ENCODE measurements around the gene GDPD5. TPM values are rescaled to one million over a fixed set of nuclear protein-coding genes. Genes with fewer than 3 reads are reported as not detected.

Gene GDPD5
- total and polyA plus RNA-seq, 10 of the 15 experiments (the other 5 are each of a cell fraction or from before 2014, with no cell fraction given): 0.10 to 30.0 (median 6.7) TPM

DNA sequence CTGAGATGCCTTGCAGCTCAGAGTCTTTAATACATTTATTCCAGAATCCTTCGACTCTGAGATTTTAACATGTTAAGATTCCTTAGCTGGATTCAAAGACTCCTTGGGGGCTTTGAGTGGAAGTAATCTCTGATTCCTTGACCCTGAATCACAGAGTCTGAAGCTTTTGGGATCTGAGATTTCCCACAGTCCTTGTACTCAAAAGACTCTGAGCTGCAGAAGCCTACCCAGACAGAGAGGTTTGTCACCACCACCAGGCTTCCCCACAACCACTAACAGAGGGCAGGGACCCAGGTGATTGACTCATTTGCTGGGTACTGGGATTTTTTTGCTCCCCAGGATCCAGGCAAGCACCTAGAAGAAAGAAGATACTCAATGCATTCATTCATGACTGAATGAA is 34.9 kb upstream of the GDPD5 start:
- Histone ChIP-seq H2AFZ (ENCODE audit: control insufficient read depth, low read depth, low read length) (no peak overlapping the region), H4K20me1 (ENCODE audit: control insufficient read depth, insufficient read depth) (no peaks in the 10 kb centered on the region), H3K79me2 (ENCODE audit: control insufficient read depth, insufficient read depth, low read length) (peaks cover 19% of the 10 kb centered on the region), H3K4me2 (ENCODE audit: control insufficient read depth, insufficient read depth) (no peak overlapping the region), H3K9me3 (replicated peaks; ENCODE audit: control insufficient read depth, insufficient read depth, low read length) (no peaks in the 10 kb centered on the region), H3K9ac (ENCODE audit: control insufficient read depth, insufficient read depth, low read length) (no peak overlapping the region), H3K27me3 (replicated peaks in 1 of 2; ENCODE audit: control insufficient read depth in 2 of 2, insufficient read depth in 2 of 2, low read length in 1 of 2) (no peaks in the 10 kb centered on the region), H3K4me1 (ENCODE audit: control insufficient read depth, insufficient read depth, low read length) (peaks cover 5% of the 10 kb centered on the region), H3K27ac (ENCODE audit: control insufficient read depth, insufficient read depth) (no peak overlapping the region), H3K36me3 (ENCODE audit: control insufficient read depth in 2 of 2, insufficient read depth in 2 of 2, low read length in 1 of 2) (no peaks in the 10 kb centered on the region), H3K4me3 (no peak overlapping the region)
- TF ChIP-seq GATAD2B (conservative IDR thresholded peaks at IDR 0.05; ENCODE audit: low read depth): no peak
- 43% methylated on average over 1 of the region's 1 CpG for WGBS (ENCODE audit: insufficient coverage, insufficient replicate concordance, low lambda C conversion rate, missing lambda C conversion rate)
- CTCF ChIA-PET: interaction anchor here (0.7 to 1.4 kb wide), 8 partner anchors 12 to 1003 kb away, joined by 3 to 6 read pairs (median 4); no protein-coding TSS in a partner anchor
- intact Hi-C loops (cut with micrococcal nuclease; ENCODE audit: unreplicated experiment) (no loop called here), in situ Hi-C loops (cut with MboI) (no loop called here)
- ATAC-seq: no peak
- RAD21 ChIA-PET (ENCODE audit: unreplicated experiment): interaction anchor here (0.5 to 1.2 kb wide), 3 partner anchors 16 to 337 kb away, joined by 3 read pairs; no protein-coding TSS in a partner anchor
- no peak for DNase-seq (ENCODE audit: low read depth, low spot score)
- BruUV-seq (replicated peaks): no TSS peak
- FAIRE-seq: no peak
- POLR2A ChIA-PET: interaction anchor here (0.7 to 1.4 kb wide), 3 partner anchors 15 to 146 kb away, joined by 3 to 4 read pairs (median 3); no protein-coding TSS in a partner anchor
- SMC1A ChIA-PET (ENCODE audit: uncharacterized antibody, unreplicated experiment): interaction anchor here (1.0 kb wide), 2 partner anchors 26 to 121 kb away, joined by 3 to 4 read pairs; no protein-coding TSS in a partner anchor

DNA sequence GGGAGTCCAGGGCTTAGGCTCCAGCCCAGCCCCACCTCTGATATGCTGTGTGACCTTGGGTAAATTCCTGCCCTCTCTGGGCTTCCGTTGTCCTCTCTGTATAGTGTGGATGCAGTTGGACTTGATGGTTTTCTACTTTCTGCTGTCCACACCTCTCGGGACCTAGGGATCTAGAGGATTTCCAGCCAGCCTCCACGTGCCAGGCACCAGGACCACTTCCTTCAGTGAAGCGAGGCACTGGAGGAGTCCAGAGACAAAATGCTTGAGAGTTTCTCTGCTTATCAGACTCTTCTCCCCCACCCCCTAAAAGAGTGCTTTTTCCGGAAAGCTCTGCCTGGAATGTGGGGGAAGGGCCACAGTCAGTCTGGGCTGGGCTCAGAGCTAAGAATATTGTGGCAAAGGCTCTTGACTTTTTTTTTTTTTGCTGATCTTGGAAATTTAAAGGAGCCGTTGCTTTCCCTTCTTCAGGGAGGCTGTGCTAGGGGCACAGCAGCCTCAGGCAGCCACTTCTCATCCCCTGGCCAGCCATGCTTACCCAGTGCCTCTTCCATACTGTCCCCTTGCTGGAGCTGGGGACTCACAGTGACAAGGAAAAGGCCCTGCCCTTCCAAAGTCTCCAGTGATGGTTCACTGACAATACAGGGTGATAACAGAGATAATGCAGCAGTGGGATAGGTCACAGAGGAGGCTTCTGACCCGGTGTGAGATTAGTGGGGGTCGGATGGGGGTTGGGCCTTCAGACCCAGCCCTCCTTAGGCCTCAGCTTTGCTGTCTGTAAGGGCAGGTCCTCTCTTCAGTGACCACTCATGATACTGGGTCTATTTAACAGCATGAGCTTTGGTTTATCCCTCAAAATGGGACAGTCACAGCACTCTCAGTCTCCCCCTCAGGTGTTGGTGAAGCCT is 33.5 kb upstream of the GDPD5 start:
- no peaks in the 10 kb centered on the region for H3K27me3 ChIP-seq (replicated peaks in 1 of 2; ENCODE audit: control insufficient read depth in 2 of 2, insufficient read depth in 2 of 2, low read length in 1 of 2)
- H3K4me3 ChIP-seq: no peak overlapping the region
- CTCF ChIA-PET: interaction anchor here (0.6 to 0.9 kb wide), 3 partner anchors 26 to 158 kb away, joined by 3 read pairs; no protein-coding TSS in a partner anchor
- H4K20me1 ChIP-seq (ENCODE audit: control insufficient read depth, insufficient read depth): no peaks in the 10 kb centered on the region
- H2AFZ ChIP-seq (ENCODE audit: control insufficient read depth, low read depth, low read length): no peak overlapping the region
- H3K9me3 ChIP-seq (replicated peaks; ENCODE audit: control insufficient read depth, insufficient read depth, low read length): no peaks in the 10 kb centered on the region
- no peak for DNase-seq (ENCODE audit: low read depth, low spot score)
- BruUV-seq (replicated peaks): no TSS peak
- H3K4me2 ChIP-seq (ENCODE audit: control insufficient read depth, insufficient read depth): no peak overlapping the region
- RAD21 ChIA-PET (ENCODE audit: unreplicated experiment): no interaction called here
- no peak overlapping the region for H3K9ac ChIP-seq (ENCODE audit: control insufficient read depth, insufficient read depth, low read length)
- POLR2A ChIA-PET: no interaction called here
- 39% methylated on average over 8 of the region's 8 CpGs for WGBS (ENCODE audit: insufficient coverage, insufficient replicate concordance, low lambda C conversion rate, missing lambda C conversion rate)
- intact Hi-C loops (cut with micrococcal nuclease; ENCODE audit: unreplicated experiment): no loop called here
- no peaks in the 10 kb centered on the region for H3K36me3 ChIP-seq (ENCODE audit: control insufficient read depth in 2 of 2, insufficient read depth in 2 of 2, low read length in 1 of 2)
- peaks cover 19% of the 10 kb centered on the region for H3K79me2 ChIP-seq (ENCODE audit: control insufficient read depth, insufficient read depth, low read length)
- SMC1A ChIA-PET (ENCODE audit: uncharacterized antibody, unreplicated experiment): no interaction called here
- in situ Hi-C loops (cut with MboI): no loop called here
- no peak overlapping the region for H3K27ac ChIP-seq (ENCODE audit: control insufficient read depth, insufficient read depth)
- H3K4me1 ChIP-seq (ENCODE audit: control insufficient read depth, insufficient read depth, low read length): peaks cover 5% of the 10 kb centered on the region
- no peak for ATAC-seq
- FAIRE-seq: no peak
- TF ChIP-seq, protein P1, sequence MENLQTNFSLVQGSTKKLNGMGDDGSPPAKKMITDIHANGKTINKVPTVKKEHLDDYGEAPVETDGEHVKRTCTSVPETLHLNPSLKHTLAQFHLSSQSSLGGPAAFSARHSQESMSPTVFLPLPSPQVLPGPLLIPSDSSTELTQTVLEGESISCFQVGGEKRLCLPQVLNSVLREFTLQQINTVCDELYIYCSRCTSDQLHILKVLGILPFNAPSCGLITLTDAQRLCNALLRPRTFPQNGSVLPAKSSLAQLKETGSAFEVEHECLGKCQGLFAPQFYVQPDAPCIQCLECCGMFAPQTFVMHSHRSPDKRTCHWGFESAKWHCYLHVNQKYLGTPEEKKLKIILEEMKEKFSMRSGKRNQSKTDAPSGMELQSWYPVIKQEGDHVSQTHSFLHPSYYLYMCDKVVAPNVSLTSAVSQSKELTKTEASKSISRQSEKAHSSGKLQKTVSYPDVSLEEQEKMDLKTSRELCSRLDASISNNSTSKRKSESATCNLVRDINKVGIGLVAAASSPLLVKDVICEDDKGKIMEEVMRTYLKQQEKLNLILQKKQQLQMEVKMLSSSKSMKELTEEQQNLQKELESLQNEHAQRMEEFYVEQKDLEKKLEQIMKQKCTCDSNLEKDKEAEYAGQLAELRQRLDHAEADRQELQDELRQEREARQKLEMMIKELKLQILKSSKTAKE (IDR thresholded peaks at IDR 0.05; ENCODE audit: low read depth, poor library complexity, severe bottlenecking): no peak
- no peak for TF ChIP-seq KLF5 (IDR thresholded peaks at IDR 0.05; ENCODE audit: partially characterized antibody)
- TF ChIP-seq ZNF274 (IDR thresholded peaks at IDR 0.05; ENCODE audit: insufficient read depth, insufficient read length): no peak
- TF ChIP-seq GATAD2B (conservative IDR thresholded peaks at IDR 0.05; ENCODE audit: low read depth): no peak
- TF ChIP-seq, protein P2, sequence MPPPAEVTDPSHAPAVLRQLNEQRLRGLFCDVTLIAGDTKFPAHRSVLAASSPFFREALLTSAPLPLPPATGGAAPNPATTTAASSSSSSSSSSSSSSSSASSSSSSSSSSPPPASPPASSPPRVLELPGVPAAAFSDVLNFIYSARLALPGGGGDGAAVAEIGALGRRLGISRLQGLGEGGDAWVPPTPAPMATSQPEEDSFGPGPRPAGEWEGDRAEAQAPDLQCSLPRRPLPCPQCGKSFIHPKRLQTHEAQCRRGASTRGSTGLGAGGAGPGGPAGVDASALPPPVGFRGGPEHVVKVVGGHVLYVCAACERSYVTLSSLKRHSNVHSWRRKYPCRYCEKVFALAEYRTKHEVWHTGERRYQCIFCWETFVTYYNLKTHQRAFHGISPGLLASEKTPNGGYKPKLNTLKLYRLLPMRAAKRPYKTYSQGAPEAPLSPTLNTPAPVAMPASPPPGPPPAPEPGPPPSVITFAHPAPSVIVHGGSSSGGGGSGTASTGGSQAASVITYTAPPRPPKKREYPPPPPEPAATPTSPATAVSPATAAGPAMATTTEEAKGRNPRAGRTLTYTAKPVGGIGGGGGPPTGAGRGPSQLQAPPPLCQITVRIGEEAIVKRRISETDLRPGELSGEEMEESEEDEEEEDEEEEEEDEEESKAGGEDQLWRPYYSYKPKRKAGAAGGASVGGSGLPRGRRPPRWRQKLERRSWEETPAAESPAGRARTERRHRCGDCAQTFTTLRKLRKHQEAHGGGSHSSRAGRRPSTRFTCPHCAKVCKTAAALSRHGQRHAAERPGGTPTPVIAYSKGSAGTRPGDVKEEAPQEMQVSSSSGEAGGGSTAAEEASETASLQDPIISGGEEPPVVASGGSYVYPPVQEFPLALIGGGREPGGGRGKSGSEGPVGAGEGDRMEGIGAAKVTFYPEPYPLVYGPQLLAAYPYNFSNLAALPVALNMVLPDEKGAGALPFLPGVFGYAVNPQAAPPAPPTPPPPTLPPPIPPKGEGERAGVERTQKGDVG (CRISPR knock-in tag; IDR thresholded peaks at IDR 0.05): no peak
- TF ChIP-seq SP1 (IDR thresholded peaks at IDR 0.05; ENCODE audit: low read depth, low read length): no peak
- no peak for TF ChIP-seq SIN3A (IDR thresholded peaks at IDR 0.05; ENCODE audit: low read depth, low read length)
